ENCODE results near the gene OLA1.

OLA1 gene

DNA sequence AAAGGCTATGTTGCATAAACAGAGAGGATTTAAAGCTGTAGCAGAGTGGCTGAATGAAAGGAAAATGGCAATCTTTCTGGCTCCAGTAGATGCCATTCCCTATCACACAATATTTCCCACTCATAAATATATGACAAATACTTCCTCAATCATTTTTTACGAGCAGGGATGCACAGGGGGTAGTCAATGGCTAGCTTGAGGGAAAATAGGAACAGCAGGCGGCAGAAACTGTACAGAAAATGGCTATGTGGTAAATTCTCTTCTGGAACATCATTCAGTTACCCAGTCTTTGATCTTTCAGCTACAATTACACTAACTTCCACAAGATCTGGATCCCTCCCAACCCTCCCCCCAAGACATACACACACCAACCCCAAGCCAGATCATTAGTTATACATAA is 127.2 kb downstream of the OLA1 start:
- DNase-seq (ENCODE audit: low read depth): no peak

GRCh38 chr2:174120346-174120745 is 128.0 kb downstream of the OLA1 start:
- no peak for DNase-seq (ENCODE audit: low read depth)

DNA sequence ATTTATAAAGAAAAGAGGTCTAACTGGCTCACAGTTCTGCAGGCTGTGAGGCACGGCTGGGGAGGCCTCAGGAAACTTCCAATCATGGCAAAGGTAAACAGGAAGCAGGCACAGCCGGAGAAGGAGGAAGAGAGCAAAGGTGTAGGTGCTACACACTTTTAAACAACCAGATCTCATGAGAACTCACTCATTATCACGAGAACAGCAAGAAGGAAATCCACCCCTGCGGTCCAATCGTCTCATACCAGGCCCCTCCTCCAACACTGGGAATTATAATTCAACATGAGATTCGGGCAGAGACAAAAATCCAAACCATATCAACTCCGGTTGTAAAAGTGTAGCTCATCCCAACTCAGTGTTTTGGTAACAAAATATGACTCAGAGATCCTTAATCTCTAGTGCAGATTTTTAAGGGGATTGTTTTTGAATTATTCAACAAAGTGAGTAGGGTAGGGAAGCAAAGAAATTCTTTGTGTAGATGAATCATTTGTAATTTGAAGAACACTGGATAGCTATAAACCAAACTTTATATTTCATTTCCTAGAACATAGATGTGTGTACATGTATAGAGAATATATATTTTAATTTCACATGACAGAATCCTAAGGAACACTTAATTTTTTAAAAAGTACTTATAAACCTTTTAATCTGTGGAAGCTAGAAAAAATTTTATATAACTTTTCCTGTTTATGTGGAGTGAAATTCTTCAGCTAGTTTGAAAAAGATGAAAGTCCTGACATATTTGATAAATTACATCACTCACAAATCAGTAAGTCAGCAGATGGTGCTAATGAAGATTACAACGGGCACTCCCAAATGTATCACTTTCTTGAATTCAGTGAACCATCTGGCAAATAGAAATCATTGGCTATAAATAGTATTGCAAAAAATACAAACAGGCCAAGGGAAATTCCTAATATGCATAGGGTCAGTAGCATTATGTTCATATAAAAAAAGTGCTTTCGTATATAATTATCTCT is 130.1 kb downstream of the OLA1 start:
- no peak for DNase-seq (ENCODE audit: low read depth)

DNA sequence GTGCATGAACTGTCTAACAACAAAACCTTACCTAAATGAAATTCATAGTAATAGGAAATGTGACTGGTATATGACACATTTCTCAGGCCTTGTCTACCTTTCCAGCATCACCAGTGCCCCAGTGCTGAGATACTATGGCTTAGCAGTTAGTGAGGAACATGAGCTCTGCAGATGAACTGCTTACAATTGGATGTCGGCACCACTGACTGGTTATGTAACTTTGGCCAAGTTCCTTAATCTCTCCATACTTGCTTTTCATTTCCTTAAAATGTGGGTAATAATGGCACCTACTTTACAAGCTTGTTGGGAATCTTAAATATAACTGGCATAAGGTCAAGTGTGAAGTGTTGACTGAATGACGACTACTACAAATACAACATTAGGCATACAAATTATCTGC is 136.3 kb downstream of the OLA1 start:
- DNase-seq (ENCODE audit: low read depth): no peak

DNA sequence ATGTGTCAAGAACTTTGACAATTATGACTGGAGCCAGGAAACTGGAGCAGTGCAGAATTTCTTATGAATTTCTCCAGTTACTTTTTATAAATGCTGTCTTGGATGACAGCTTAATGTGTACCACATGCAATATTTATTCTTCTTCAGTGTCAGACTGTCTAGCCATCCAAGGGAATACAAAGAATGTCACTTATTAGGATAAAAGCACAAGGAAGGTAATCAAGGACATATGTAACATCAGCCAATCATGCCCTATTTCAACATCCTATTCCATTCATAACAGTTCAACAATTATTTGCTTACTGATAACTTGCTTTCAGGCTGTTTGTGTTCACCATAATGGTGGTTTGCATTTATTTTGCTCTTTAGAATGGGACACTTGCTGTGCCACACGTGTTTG is 139.8 kb downstream of the OLA1 start:
- DNase-seq (ENCODE audit: low read depth): no peak

GRCh38 chr2:174106736-174107135 is 141.6 kb downstream of the OLA1 start:
- no peak for DNase-seq (ENCODE audit: low read depth)

DNA sequence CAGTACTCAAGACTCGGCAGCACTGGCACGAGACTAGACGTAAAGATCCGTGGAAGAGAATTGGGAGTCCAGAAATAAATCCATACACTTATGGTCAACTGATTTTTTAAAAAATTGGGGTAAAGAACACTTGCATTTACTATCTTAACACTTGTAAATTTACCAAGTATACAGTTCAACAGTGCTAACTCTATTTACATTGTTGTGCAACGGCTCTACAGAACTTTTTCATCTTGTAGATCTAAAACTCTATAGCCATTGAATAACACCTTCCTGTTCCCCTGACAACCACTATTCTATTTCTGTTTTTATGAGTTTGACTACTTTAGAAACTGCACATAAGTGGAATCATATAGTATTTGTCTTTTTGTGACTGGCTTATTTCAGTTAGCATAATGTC is 153.8 kb downstream of the OLA1 start:
- DNase-seq (ENCODE audit: low read depth): no peak

GRCh38 chr2:174090476-174090875 is 157.9 kb downstream of the OLA1 start:
- no peak for DNase-seq (ENCODE audit: low read depth)

GRCh38 chr2:174088706-174089460 is 159.4 kb downstream of the OLA1 start:
- no peak for DNase-seq (ENCODE audit: low read depth)

DNA sequence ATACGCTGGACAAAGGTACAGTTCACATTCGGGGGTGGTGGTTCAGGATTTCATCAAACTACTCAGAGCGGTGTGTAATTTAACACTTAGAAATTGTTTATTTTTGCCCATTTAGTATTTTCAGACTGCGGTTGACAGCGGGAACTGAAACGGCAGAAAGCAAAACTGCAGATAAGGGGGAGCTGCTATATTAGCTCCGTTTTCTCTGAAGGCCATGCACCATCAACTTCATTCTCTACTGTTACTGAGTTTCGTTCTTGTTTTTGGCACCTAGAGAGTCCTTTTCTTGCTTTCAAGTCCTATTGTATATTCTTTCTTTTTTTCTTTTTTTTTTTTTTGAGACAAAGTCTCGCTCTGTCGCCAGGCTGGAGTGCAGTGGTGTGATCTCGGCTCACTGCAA is 161.6 kb downstream of the OLA1 start:
- DNase-seq (ENCODE audit: low read depth): no peak

DNA sequence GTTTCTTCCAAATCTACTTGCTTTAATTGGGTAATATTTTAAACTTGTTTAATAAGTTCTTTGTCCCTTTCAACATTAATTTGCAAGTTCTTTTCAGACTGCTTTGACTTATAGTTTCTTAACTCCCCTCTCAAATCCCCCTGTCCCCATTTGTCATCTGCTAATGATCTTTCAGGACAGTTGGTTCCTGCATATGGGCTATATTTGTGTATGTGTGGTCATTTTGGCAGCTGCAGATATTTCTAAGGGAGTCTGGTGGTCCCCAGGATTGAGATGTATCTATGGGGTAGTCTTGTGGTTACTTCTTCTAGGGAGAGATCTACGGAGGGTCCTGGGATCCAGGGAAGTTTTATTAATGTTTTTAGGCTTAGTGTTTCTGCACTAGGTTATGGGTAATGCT is 162.6 kb downstream of the OLA1 start:
- DNase-seq (ENCODE audit: low read depth): no peak

GRCh38 chr2:174083843-174084458 is 164.4 kb downstream of the OLA1 start:
- no peak for DNase-seq (ENCODE audit: low read depth)

DNA sequence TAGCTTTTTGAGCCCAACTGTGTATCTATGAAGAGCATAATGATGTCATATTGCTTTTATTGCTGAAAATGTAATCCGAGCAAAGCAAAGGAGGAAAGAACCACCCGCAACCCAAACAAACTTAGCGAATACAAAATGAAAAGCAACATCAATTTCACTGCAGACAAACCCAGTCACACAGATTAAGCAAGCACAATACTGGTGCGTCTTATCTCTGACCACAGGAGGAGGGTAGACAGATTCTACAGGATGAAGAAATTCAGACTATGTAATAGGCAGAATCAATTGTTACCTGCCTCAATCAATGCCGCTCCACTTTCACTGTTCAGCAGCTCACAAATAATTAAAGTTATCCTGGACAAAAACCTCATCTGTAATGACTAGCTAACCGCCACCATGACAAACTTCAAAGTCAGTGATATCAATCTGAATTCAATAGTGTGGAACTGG is 167.6 kb downstream of the OLA1 start:
- no peak for DNase-seq (ENCODE audit: low read depth)

DNA sequence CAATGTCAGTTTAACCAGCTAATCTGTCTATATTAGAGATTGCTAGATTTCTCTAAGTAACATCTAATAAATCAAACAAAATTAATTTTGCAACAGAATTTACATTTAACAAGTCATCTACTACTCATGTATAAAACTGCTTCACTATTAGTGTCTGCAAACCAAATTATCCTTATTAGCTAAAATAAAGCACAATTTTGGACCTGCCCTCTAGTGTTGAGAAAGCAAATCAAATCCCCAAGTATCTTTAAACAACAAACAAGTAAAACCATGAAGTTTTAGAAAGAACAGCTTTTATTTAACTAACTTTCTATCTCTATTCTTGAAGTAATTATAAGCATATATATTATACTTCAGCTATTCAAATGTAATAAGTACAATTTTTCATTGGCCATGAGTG is 170.1 kb downstream of the OLA1 start:
- no peak for DNase-seq (ENCODE audit: low read depth)

DNA sequence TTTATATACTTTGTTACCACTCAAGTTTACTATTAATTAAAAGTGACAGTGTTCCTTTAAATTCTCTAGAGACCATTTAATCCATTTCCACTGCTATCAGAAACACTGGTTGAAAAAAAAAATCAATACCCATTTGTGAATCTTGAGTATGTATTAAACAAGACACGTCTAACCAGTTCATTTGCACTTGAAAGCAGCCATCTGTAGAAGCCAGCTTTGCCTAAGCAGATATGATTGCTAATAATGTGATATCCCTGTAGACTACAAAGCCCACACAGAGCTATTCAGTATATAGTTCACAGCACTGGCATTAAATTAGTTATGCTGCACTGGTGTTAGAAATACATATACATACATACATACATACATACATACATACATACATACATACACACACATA is 171.4 kb downstream of the OLA1 start:
- DNase-seq (ENCODE audit: low read depth): no peak

DNA sequence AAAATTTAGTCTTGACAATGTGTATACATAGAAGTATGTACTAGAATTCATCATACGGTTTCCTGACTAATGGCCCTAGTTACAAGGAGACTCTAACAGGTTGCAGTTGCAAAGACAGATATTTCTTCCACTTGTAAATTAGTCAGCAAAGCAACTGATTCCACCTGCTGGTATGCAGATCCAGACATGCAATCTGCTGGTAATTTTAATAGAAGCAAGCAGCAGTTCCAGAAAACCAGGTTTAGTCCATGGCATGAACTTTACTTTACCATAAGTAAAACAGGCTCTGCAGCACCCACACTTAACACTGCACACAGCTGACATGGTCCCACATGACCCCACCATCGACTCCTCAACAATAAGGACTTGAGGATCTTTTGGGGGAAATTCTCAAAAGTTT is 172.3 kb downstream of the OLA1 start:
- DNase-seq (ENCODE audit: low read depth): no peak

DNA sequence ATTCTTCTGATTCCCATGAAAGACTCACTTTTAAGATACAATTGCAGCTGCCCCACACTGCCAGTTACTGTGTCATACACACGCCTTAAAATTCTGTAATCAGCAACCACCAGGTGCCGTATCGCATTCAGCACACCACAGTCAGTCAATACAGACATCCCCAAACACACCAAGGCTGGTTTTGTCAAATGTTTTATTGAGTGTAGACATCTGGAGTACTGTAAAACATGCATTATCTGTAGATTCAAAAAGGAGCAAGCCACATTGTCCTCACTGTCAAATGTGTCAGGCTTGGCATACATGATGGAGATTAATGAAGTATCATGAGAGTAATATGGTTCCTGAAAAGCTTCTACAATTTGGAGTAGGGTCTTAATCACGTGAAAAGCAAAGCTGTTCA is 173.5 kb downstream of the OLA1 start:
- no peak for DNase-seq (ENCODE audit: low read depth)

GRCh38 chr2:174072857-174073256 is 175.5 kb downstream of the OLA1 start:
- no peak for DNase-seq (ENCODE audit: low read depth)

DNA sequence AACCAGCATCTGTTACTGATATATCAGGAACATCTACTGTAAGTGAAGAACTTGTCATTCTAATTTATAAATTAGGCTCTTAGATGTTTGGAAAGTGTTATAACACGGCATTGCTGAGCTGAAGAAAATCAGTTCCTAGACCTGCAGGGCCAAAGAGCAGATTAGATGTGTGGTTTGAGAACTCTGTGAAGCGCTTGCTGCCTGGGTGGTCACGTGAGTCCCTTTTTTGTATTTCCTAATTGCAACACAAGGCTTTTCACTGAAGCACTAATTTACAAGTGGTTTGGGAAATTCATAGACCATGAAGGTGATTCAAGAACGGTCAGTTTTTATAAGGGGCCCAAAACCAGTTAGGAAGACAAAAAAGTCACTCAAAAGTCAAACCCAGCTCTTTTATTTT is 176.3 kb downstream of the OLA1 start:
- no peak for DNase-seq (ENCODE audit: low read depth)

GRCh38 chr2:174071321-174071720 is 177.0 kb downstream of the OLA1 start:
- DNase-seq (ENCODE audit: low read depth): no peak

GRCh38 chr2:174070281-174070680 is 178.1 kb downstream of the OLA1 start:
- DNase-seq (ENCODE audit: low read depth): no peak

DNA sequence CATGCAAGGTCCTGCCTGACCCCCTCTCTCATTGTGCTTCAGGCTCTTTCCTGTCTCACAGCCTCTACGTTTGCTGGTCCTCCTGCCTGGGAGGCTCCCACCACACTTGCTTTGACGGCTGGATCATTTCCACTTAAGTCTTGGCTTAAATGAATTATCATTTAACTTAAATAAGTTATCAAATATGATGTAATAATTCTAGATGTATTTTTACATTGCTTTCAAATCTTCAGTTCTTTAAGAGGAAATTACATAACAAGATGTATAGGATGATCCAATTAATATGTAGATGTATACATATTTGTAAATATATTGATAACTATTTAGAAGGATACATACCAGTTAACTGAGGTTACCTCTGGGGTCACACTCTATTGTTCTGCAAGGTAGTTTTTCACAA is 180.5 kb downstream of the OLA1 start:
- DNase-seq (ENCODE audit: low read depth): no peak

GRCh38 chr2:174066871-174067270 is 181.5 kb downstream of the OLA1 start:
- DNase-seq (ENCODE audit: low read depth): no peak
